GM21447 (cell line): Measurements from ENCODE around the gene LRIT1.
"Not testable (repeated sequence)": the region's sequence is repeated elsewhere in the genome, so short reads cannot be mapped to it uniquely, and the experiment has no call there.

Source experiments
- ATAC-seq: cut with Tn5 transposase; IDR thresholded peaks from one replicate; pipeline ENCODE4 v1.9.1; 2021; ENCODE audit not compliant: unreplicated experiment

LRIT1 gene, protein sequence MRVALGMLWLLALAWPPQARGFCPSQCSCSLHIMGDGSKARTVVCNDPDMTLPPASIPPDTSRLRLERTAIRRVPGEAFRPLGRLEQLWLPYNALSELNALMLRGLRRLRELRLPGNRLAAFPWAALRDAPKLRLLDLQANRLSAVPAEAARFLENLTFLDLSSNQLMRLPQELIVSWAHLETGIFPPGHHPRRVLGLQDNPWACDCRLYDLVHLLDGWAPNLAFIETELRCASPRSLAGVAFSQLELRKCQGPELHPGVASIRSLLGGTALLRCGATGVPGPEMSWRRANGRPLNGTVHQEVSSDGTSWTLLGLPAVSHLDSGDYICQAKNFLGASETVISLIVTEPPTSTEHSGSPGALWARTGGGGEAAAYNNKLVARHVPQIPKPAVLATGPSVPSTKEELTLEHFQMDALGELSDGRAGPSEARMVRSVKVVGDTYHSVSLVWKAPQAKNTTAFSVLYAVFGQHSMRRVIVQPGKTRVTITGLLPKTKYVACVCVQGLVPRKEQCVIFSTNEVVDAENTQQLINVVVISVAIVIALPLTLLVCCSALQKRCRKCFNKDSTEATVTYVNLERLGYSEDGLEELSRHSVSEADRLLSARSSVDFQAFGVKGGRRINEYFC

GRCh38 chr10:84241185-84241790 lies at the start of gene LRIT1:
TSS of gene LRIT1 (minus strand) at chr10:84241546. CDS start at chr10:84241439, 107 bp downstream.
- ATAC-seq: no peak

DNA sequence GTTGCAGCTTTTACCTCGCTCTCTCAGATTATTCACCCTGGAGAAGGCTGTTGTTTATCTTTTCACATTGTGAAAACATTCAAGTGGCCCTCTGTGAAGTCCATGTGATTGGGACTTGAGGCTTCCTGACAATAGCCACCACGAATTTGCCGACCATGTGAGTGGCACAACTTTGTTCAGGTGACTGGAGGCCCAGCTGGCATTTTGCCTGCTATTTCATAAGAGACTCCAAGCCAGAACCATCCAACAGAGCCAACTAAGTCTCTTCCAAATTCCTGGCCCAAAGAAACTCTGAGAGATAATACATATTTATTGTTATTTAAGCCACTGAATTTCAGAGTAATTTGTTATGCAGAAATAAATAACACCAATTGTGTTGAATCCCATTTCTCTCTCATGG lies 48.9 kb upstream of the LRIT1 start:
- ATAC-seq: no peak

DNA sequence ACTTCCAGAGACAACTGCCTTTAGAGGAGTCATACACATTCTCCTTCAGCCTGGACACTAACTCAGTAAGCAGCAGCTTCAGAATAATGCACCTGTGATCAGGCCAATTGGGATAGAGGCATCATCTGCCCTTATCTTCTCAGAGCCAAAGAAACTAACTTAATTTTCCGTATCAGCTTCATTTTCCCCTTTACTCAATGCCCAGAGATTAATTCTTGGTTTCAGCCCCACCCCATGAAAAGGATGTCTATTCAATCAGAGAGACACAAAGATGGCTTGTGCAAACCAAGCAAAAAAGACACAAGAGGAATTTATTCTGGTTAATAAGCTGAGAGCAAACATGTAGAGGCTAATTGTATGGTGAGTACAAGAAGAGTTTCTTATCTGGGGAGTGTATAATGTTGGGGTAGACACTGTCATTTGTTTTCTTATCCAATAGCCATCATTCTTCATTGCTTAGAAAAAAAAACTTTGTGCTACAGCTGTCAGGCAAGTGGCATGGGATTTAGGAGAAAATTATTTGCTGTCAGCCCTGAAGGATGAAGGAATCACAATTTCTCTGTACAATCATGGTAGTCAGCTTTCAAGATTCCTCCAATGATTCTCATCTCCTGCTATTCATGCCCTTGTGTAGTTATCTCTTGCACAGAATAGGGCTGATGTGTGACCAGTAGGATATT lies 48.3 kb upstream of the LRIT1 start:
- no peak for ATAC-seq

- ATAC-seq: no peak
Observed at GRCh38 chr10:84288151-84288550, 46.8 kb upstream of the LRIT1 start.

- ATAC-seq: no peak
Observed at GRCh38 chr10:84286695-84287094, 45.3 kb upstream of the LRIT1 start.

DNA sequence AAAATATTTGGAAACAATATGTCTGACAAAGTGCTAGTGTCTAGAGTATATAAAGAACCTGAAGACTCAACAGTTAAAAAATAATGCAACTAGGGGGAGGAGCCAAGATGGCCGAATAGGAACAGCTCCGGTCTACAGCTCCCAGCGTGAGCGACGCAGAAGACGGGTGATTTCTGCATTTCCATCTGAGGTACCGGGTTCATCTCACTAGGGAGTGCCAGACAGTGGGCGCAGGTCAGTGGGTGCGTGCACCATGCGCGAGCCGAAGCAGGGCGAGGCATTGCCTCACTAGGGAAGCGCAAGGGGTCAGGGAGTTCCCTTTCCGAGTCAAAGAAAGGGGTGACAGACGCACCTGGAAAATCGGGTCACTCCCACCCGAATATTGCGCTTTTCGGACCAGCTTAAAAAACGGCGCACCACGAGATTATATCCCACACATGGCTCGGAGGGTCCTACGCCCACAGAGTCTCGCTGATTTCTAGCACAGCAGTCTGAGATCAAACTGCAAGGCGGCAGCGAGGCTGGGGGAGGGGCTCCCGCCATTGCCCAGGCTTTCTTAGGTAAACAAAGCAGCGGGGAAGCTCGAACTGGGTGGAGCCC lies 38.6 kb upstream of the LRIT1 start:
- not testable (repeated sequence) for ATAC-seq

- ATAC-seq: no peak
Observed at GRCh38 chr10:84270708-84271107, 29.4 kb upstream of the LRIT1 start.

GRCh38 chr10:84269773-84270172 lies 28.4 kb upstream of the LRIT1 start:
- ATAC-seq: no peak

DNA sequence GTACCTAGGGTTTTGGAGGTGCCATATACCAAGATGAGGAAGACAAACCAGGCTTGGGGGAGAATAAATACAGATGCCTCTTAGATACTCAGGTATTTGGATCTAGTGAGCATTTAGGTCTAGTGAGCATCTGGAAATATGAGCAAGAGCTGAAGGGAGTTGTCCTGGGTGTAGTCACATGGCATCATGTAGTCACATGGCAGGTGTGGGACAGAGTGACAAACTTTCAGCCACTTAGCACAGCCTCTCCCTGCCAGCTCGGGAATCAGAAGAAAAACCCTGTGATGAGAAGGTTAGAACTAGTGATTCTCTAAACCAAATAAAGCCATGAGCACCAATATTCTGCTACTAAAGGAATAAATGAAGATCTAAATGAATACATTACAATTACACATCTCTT lies 27.8 kb upstream of the LRIT1 start:
- ATAC-seq: no peak

GRCh38 chr10:84267503-84268126 lies 26.3 kb upstream of the LRIT1 start:
- ATAC-seq: no peak

GRCh38 chr10:84265418-84265817 lies 24.1 kb upstream of the LRIT1 start:
- no peak for ATAC-seq

DNA sequence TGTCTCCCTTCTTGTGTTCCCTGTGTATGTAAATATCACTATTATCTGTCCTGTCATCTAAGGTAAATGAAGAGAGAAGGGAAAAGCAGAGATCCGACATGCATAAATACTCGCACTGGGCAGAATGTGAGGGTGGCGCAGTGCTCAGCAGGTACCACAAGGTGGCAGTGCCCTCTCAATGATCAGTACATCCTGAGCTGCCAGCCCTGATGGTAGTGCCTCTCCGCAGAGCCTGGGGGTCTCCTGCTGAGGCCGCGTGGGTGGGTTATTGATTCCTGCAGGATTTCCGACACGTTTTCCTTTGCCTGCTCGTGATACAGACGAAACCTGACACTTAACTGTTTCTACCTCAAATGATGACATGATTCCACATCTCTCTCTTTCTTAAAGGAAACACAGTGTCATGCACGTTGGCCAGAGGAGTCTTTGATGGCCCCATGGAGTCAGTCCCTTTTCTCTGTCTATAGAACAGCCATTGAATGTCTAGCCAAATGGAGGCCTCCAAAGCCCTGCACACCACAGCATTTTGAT lies 23.3 kb upstream of the LRIT1 start:
- ATAC-seq: peak; percentile 96

DNA sequence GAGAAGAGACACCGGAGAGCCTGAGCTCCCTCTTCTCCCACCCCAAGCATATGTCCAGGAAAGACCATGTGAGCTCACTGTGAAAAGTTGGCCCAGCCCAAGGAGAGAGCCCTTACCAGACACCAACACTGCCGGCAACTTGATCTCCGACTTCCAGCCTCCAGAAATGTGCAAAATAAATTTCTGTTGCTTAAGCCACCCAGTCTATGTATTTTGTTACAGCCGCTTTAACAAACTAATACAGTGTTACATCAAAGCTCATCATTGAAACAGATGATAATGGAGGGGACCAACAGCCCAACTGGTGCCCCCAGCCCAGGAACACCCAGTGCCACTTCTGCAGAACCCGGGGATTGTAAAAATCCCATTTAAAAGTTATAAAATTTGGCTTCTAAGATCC lies 22.4 kb upstream of the LRIT1 start:
- no peak for ATAC-seq

DNA sequence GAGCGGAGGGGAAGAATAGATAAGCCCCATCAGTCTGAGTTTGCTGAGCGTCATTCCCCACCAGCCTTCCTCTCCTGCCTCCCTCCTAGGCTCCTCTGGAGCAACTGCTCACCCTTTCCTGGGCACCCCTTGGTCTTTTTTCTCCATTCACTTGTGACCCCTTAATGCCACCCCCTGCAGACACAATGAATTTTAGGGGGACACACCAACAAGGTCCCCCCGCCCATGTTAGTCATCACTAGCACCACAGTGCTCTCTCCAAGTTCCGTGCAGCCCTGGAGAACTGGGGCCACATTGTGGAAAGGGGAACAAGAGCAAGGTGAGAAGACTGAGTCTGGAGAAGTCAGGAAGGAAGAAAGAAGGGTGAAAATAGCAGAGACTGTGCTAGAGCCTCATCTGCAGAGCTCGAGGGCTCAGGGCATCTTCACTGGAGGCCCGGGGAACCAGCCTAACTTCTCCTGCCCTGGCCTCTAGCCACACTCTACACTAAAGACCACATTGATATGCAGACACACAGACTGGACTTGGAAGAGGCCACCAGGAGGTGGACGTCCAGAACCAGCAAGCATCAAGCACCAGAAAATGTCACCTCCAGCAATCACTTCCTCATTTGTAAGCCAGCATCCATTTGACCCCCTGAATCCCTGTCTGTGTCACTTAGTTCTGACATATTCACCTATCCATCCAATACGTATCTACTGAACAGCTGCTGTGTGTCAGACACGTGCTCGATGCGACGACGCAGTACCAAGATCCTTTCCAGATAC lies 21.0 kb upstream of the LRIT1 start:
- no peak for ATAC-seq

DNA sequence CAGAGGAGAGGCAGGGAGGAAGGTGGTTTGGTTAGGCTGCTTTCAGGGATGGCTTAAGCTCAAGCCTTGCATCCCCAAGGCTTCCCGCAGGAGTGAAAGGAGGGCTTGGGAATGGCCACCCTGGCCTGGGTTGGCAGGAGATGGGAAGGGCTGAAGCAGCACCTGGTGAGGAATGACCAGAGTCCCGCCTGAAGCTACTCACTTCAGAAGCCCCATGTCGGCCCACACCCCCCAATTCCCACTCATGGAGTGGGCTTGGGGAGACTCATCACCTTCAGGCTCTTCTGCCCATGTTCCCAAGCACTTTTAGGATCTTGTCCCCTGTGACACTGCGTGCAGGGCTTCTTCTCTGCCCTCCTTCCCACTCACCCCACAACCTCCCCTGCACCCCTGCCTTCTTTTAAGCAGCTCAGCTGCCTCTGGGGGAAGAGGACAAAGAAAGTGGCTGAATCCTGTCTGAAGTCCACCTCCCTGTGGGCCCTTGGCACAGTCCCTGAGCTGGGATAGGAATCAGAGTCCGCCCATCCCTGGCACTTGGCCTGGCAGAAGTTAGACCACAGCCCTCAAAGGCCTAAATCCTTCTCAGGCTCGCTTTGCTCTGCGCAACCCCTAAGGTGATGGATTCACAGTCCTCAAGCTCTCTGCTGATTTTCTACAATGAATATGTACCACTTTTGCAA lies 20.0 kb upstream of the LRIT1 start:
- ATAC-seq: no peak

- ATAC-seq: no peak
Observed at GRCh38 chr10:84258034-84258695, 16.8 kb upstream of the LRIT1 start.

DNA sequence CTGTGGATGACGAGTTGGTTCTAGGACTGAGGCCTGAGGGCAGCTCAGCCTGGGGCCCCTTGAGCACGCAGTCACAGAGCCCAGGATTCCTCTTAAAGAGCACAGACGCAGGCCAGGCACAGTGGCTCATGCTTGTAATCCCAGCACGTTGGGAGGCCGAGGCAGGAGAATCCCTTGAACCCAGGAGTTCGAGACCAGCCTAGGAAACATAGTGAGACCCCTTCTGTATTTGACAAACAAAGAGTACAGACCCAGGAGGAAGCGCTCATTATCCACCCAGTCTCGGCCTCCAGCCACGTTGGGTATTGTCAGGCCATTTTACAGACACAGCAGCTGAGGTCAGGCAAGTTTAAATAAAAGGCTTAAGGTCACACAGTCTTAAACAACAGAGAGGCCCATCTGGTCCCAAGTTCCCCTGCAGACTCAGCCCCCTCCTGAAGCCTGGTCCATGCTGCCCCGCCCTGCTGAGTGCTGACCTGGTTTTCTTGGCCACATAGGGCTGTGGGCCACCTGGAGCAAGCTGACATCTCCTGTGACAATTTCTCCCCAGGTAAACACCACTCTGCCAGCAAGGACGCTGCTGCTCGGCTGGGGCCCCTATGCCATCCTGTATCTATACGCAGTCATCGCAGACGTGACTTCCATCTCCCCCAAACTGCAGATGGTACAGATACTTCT lies 16.1 kb upstream of the LRIT1 start:
- ATAC-seq: no peak
